Dermis microvascular lymphatic vessel endothelial cell (primary cell): ENCODE results near the gene BRSK1. TPM values are rescaled to one million over a fixed set of nuclear protein-coding genes. Genes with fewer than 3 reads are reported as not detected.

ENCODE experiments used
- DNase-seq, 2 donors: peaks; one replicate each; pipeline versions ENCODE4 v3.0.0 to v3.0.0-alpha.2; 2010; ENCODE audit warnings: low read depth in 2 of 2
- total RNA-seq: library from RNA; depleted of rRNA; stranded (reverse); fragments of >200 nt; gene quantifications from 2 replicates; pipeline ENCODE4 v1.2.1, GENCODE V29; 2014

Gene BRSK1
- total RNA-seq, result 0.39 and 1.3 TPM in 2 replicates

GRCh38 chr19:55283548-55284377 is at the start of gene BRSK1:
Gene BRSK1 (plus strand): TSS chr19:55283997. CDS start chr19:55284443, 446 bp downstream.
- DNase-seq, result no peak

- DNase-seq, result no peak
These were observed 45.8 kb upstream of the BRSK1 start for GRCh38 chr19:55238030-55238429.

- no peak for DNase-seq
These were observed 44.8 kb upstream of the BRSK1 start for GRCh38 chr19:55239004-55239403.

- no peak for DNase-seq
These were observed 43.1 kb upstream of the BRSK1 start for GRCh38 chr19:55240713-55241020.

- no peak for DNase-seq
These were observed 42.5 kb upstream of the BRSK1 start for GRCh38 chr19:55241143-55241934.

GRCh38 chr19:55241935-55242464 is 41.8 kb upstream of the BRSK1 start:
- DNase-seq, result no peak

GRCh38 chr19:55242517-55242916 is 41.3 kb upstream of the BRSK1 start:
- DNase-seq, result no peak

- DNase-seq, result no peak
These were observed 39.7 kb upstream of the BRSK1 start for GRCh38 chr19:55244004-55244680.

- no peak for DNase-seq
These were observed 38.4 kb upstream of the BRSK1 start for GRCh38 chr19:55245236-55245904.

- no peak for DNase-seq
These were observed 37.0 kb upstream of the BRSK1 start for GRCh38 chr19:55246462-55247451.

- peak in 1 of 2 donors; percentile 29 for DNase-seq
These were observed 36.1 kb upstream of the BRSK1 start for GRCh38 chr19:55247621-55248099.

GRCh38 chr19:55248166-55248675 is 35.6 kb upstream of the BRSK1 start:
- DNase-seq, result no peak

GRCh38 chr19:55248704-55249103 is 35.1 kb upstream of the BRSK1 start:
- DNase-seq, result no peak

GRCh38 chr19:55249841-55250240 is 34.0 kb upstream of the BRSK1 start:
- no peak for DNase-seq

- DNase-seq, result no peak
These were observed 33.3 kb upstream of the BRSK1 start for GRCh38 chr19:55250262-55251036.

GRCh38 chr19:55251341-55252081 is 32.3 kb upstream of the BRSK1 start:
- peak in 1 of 2 donors; percentile 58 for DNase-seq

GRCh38 chr19:55252760-55253663 is 30.8 kb upstream of the BRSK1 start:
- DNase-seq, result no peak
